ENCODE measurements around the gene PDGFD. TPM values are rescaled to one million over a fixed set of nuclear protein-coding genes. Genes with fewer than 3 reads are reported as not detected.
"Not testable (repeated sequence)": the region's sequence is repeated elsewhere in the genome, so short reads cannot be mapped to it uniquely, and the experiment has no call there.

Gene PDGFD
- total RNA-seq, 1 donor from 2014 or later, result 0.49 TPM

DNA sequence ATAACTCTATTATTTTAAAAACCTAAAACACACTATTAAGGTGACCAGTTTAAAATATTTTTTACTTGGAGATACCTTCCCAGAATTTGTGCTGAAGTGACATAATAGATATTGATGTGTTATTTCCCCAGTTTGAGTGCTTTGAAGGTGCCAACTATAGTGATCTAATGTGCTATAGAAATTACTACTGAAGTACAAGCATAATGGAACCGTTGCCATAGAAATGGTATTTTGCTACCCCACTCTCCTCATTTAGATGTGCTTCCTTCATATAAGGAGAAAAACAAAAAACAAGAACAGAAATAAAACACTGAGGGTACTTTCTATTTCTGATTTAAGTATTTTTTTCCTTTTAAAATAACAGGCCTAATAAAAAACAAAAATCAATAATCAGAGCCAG lies 108.4 kb downstream of the PDGFD start:
- Mint-ChIP-seq H3K9me3 (ENCODE audit: unreplicated experiment) (no peaks in the 10 kb centered on the region), H3K27ac (ENCODE audit: unreplicated experiment) (no peak overlapping the region), H3K36me3 (ENCODE audit: unreplicated experiment) (no peaks in the 10 kb centered on the region), H3K4me1 (ENCODE audit: low read depth, unreplicated experiment) (no peaks in the 10 kb centered on the region), H3K4me3 (ENCODE audit: unreplicated experiment) (no peak overlapping the region), H3K27me3 (ENCODE audit: unreplicated experiment) (peaks cover 1% of the 10 kb centered on the region)
- TF ChIP-seq, protein P1, sequence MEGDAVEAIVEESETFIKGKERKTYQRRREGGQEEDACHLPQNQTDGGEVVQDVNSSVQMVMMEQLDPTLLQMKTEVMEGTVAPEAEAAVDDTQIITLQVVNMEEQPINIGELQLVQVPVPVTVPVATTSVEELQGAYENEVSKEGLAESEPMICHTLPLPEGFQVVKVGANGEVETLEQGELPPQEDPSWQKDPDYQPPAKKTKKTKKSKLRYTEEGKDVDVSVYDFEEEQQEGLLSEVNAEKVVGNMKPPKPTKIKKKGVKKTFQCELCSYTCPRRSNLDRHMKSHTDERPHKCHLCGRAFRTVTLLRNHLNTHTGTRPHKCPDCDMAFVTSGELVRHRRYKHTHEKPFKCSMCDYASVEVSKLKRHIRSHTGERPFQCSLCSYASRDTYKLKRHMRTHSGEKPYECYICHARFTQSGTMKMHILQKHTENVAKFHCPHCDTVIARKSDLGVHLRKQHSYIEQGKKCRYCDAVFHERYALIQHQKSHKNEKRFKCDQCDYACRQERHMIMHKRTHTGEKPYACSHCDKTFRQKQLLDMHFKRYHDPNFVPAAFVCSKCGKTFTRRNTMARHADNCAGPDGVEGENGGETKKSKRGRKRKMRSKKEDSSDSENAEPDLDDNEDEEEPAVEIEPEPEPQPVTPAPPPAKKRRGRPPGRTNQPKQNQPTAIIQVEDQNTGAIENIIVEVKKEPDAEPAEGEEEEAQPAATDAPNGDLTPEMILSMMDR (IDR thresholded peaks at IDR 0.05; ENCODE audit: partially characterized antibody, unreplicated experiment), result no peak
- DNase-seq, result no peak

DNA sequence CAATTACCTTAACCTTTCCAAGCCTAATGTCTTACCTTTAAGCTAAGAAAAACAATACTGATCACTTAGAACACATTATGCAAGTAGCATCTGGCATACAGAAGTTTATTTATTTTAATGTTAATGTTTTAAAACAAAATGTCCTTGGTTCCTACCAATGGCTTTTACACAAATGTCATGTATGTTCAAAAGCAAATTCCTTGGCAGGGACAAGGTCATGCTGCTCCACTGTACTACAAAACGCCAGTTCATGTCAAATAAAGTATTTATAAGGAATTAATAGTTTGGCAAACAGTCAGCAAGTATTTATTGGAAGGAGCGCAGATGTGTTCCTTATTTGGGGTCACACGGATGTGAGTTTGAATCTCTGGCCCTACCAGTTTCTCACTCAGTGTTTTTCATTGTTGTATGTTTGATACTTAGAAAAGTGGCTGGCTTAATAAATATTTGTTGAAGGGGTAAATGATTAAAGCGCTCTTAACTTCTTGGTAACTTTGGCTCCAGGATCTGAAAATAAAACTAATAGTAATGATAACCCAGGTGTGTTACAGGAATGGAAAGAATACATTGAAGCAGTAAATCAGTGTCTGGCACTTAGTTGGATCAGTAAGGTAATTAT lies 108.9 kb downstream of the PDGFD start:
- TF ChIP-seq, protein P1 (IDR thresholded peaks at IDR 0.05; ENCODE audit: partially characterized antibody, unreplicated experiment), result no peak
- Mint-ChIP-seq H3K4me1 (ENCODE audit: low read depth, unreplicated experiment) (no peaks in the 10 kb centered on the region), H3K9me3 (ENCODE audit: unreplicated experiment) (no peaks in the 10 kb centered on the region), H3K36me3 (ENCODE audit: unreplicated experiment) (no peaks in the 10 kb centered on the region), H3K27me3 (ENCODE audit: unreplicated experiment) (peaks cover 1% of the 10 kb centered on the region), H3K4me3 (ENCODE audit: unreplicated experiment) (no peak overlapping the region), H3K27ac (ENCODE audit: unreplicated experiment) (no peak overlapping the region)
- DNase-seq, result no peak

DNA sequence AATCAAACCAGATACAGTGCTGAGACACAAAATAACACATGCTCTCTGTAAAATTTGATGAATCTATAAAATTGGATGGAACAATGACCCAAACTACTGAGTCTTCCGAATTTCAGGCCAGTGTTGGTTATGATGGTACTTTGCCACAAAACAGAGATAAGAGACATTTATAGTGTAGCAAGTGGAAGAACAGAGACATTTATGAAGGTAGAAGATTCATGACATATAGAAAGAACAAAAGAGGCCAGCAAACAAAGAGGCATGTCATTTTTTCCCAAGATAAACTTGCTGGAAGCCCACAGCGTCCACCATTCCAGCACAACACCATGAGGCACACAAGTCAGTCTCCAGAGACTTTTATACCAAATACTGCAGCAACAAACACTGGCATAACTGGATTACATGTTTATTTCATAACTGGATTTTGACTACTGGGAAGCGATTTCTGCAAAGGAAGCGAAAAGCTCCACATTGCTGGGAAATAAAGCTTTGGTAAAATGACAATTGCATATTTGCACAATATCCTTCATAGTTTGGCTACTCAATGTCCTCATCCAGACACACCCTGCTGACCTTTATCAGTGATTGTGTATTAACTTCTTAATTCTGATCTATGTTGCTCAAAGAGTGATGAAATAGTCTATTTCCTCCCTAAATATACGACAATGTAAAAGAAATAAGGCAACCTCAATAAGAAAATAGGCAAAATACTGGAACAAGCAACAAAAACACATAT lies 110.0 kb downstream of the PDGFD start:
- H3K36me3 Mint-ChIP-seq (ENCODE audit: unreplicated experiment), result no peaks in the 10 kb centered on the region
- H3K27ac Mint-ChIP-seq (ENCODE audit: unreplicated experiment), result no peak overlapping the region
- TF ChIP-seq, protein P1 (IDR thresholded peaks at IDR 0.05; ENCODE audit: partially characterized antibody, unreplicated experiment), result no peak
- DNase-seq, result no peak
- H3K4me1 Mint-ChIP-seq (ENCODE audit: low read depth, unreplicated experiment), result no peaks in the 10 kb centered on the region
- H3K27me3 Mint-ChIP-seq (ENCODE audit: unreplicated experiment), result peaks cover 1% of the 10 kb centered on the region
- no peak overlapping the region for H3K4me3 Mint-ChIP-seq (ENCODE audit: unreplicated experiment)
- H3K9me3 Mint-ChIP-seq (ENCODE audit: unreplicated experiment), result no peaks in the 10 kb centered on the region

DNA sequence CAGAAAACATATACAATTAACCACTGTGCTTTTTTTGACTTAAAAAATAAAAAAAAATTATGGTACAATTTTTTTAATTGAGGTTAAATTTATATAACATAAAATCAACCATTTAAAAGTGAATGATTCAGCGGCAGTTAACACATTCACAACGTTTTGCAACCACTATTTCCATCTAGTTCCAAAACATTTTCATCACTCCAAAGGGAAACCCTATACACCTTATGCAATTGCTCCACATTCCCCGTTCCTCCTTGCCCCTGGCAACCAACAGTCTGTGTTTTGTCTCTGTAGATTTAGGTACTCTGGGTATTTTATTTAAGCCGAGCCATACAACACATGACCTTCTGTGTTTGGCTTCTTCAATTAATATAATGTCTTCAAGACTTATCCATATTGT lies 112.2 kb downstream of the PDGFD start:
- H3K4me1 Mint-ChIP-seq (ENCODE audit: low read depth, unreplicated experiment), result no peaks in the 10 kb centered on the region
- no peaks in the 10 kb centered on the region for H3K36me3 Mint-ChIP-seq (ENCODE audit: unreplicated experiment)
- H3K27me3 Mint-ChIP-seq (ENCODE audit: unreplicated experiment), result peaks cover 1% of the 10 kb centered on the region
- no peak for DNase-seq
- H3K27ac Mint-ChIP-seq (ENCODE audit: unreplicated experiment), result no peak overlapping the region
- H3K9me3 Mint-ChIP-seq (ENCODE audit: unreplicated experiment), result no peaks in the 10 kb centered on the region
- H3K4me3 Mint-ChIP-seq (ENCODE audit: unreplicated experiment), result no peak overlapping the region
- TF ChIP-seq, protein P1 (IDR thresholded peaks at IDR 0.05; ENCODE audit: partially characterized antibody, unreplicated experiment), result no peak

DNA sequence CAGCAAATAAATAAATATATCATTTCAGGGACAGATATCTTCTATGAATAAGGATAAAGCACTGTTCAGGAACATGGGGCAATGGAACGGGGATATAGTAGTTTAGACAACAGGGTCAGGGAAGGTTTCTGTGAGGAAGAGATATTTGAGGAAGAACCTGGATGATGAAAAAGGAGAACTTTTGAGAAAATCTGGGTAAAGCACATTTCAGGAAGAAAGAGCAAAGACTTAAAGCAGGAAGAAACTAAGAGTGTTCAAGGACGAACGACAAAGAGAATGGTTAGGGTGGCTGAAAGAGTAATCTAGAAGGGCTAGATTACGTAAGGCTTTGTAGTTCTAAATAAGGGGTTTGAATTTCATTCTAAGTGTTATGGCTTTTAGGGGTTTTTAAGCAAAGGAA lies 114.8 kb downstream of the PDGFD start:
- Mint-ChIP-seq H3K4me1 (ENCODE audit: low read depth, unreplicated experiment) (no peaks in the 10 kb centered on the region), H3K4me3 (ENCODE audit: unreplicated experiment) (no peak overlapping the region), H3K27ac (ENCODE audit: unreplicated experiment) (no peak overlapping the region), H3K9me3 (ENCODE audit: unreplicated experiment) (no peaks in the 10 kb centered on the region), H3K27me3 (ENCODE audit: unreplicated experiment) (peaks cover 1% of the 10 kb centered on the region), H3K36me3 (ENCODE audit: unreplicated experiment) (no peaks in the 10 kb centered on the region)
- DNase-seq, result no peak
- TF ChIP-seq, protein P1 (IDR thresholded peaks at IDR 0.05; ENCODE audit: partially characterized antibody, unreplicated experiment), result no peak

DNA sequence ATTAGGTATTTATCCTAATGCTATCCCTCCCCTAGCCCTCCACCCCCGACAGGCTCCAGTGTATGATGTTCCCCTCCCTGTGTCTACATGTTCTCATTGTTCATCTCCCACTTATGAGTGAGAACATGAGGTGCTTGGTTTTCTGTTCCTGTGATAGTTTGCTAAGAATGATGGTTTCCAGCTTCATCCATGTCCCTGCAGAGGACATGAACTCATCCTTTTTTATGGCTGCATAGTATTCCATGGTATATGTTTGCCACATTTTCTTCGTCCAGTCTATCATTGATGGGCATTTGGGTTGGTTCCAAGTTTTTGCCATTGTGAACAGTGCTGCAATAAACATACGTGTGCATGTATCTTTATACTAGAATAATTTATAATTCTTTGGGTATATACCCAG lies 117.1 kb downstream of the PDGFD start:
- not testable (repeated sequence) for H3K27ac Mint-ChIP-seq (ENCODE audit: unreplicated experiment); H3K27me3 Mint-ChIP-seq (ENCODE audit: unreplicated experiment); H3K9me3 Mint-ChIP-seq (ENCODE audit: unreplicated experiment); H3K36me3 Mint-ChIP-seq (ENCODE audit: unreplicated experiment); DNase-seq; H3K4me3 Mint-ChIP-seq (ENCODE audit: unreplicated experiment); H3K4me1 Mint-ChIP-seq (ENCODE audit: low read depth, unreplicated experiment)
